ENCODE measurements around the gene HLA-DQB1. TPM values are rescaled to one million over a fixed set of nuclear protein-coding genes. Genes with fewer than 3 reads are reported as not detected.

The HLA-DQB1 gene
- total RNA-seq, 2 donors from 2014 or later, result 4.6 to 15.3 TPM

Other genes with a start within 250 kb of the HLA-DQB1 start
- 100 to 1,000 TPM in 1 of 2 donors, 10 to 100 TPM in 1; 94.5 to 151 TPM for gene HLA-DRA, start 226.8 kb downstream of the HLA-DQB1 start, total RNA-seq
- 10 to 100 TPM; 27.1 to 82.9 TPM for gene HLA-DRB5, start 136.4 kb downstream of the HLA-DQB1 start, total RNA-seq
- 10 to 100 TPM; 45.9 to 90.4 TPM for gene HLA-DRB1, start 76.8 kb downstream of the HLA-DQB1 start, total RNA-seq
- 1 to 10 TPM; 7.7 to 8.3 TPM for gene HLA-DQA1, start 29.3 kb downstream of the HLA-DQB1 start, total RNA-seq
- 1 to 10 TPM; 1.1 to 3.5 TPM for gene HLA-DQA2, start 74.7 kb upstream of the HLA-DQB1 start, total RNA-seq
- gene HLA-DQB2, start 96.9 kb upstream of the HLA-DQB1 start, total RNA-seq, result 1 to 10 TPM; 1.3 to 4.1 TPM
- under 1 TPM; 0.24 to 0.27 TPM for gene HLA-DOB, start 150.3 kb upstream of the HLA-DQB1 start, total RNA-seq
- gene TAP2, start 172.1 kb upstream of the HLA-DQB1 start, total RNA-seq, result 10 to 100 TPM; 19.4 to 30.7 TPM
- 10 to 100 TPM; 30.2 to 33.3 TPM for gene PSMB8, start 177.4 kb upstream of the HLA-DQB1 start, total RNA-seq
- gene TAP1, start 187.0 kb upstream of the HLA-DQB1 start, total RNA-seq, result 10 to 100 TPM; 16.8 to 27.5 TPM
- 10 to 100 TPM; 18.6 to 25.9 TPM for gene PSMB9, start 187.5 kb upstream of the HLA-DQB1 start, total RNA-seq